Dendritic cell treated with granulocyte-macrophage colony-stimulating factor and Interleukin-4, amounts not matched to agents 40 ng/mL and 50 ng/mL, for 4 days (primary cell): ENCODE measurements around the gene DRAP1.

ENCODE experiments used
- H3K27ac Mint-ChIP-seq: one replicate; pipeline ENCODE4 v1.8.0; 2022; ENCODE audit warnings: mild to moderate bottlenecking, mixed read lengths
- H3K27me3 Mint-ChIP-seq: one replicate; pipeline ENCODE4 v1.8.0; 2022; ENCODE audit warnings: mild to moderate bottlenecking, mixed read lengths
- H3K36me3 Mint-ChIP-seq: one replicate; pipeline ENCODE4 v1.8.0; 2022; ENCODE audit warnings: low read depth, mixed read lengths
- H3K4me1 Mint-ChIP-seq: one replicate; pipeline ENCODE4 v1.8.0; 2022; ENCODE audit warnings: low read depth, mixed read lengths
- H3K4me3 Mint-ChIP-seq: one replicate; pipeline ENCODE4 v1.8.0; 2022; ENCODE audit warnings: mild to moderate bottlenecking, moderate library complexity, mixed read lengths
- H3K9me3 Mint-ChIP-seq: one replicate; pipeline ENCODE4 v1.8.0; 2022; ENCODE audit warnings: mixed read lengths
- intact Hi-C: fragments of 100-400 bp; cut with micrococcal nuclease; formaldehyde crosslinking; loops from one replicate; pipeline ENCODE4 v1.15.0; 2022

Gene DRAP1

DNA sequence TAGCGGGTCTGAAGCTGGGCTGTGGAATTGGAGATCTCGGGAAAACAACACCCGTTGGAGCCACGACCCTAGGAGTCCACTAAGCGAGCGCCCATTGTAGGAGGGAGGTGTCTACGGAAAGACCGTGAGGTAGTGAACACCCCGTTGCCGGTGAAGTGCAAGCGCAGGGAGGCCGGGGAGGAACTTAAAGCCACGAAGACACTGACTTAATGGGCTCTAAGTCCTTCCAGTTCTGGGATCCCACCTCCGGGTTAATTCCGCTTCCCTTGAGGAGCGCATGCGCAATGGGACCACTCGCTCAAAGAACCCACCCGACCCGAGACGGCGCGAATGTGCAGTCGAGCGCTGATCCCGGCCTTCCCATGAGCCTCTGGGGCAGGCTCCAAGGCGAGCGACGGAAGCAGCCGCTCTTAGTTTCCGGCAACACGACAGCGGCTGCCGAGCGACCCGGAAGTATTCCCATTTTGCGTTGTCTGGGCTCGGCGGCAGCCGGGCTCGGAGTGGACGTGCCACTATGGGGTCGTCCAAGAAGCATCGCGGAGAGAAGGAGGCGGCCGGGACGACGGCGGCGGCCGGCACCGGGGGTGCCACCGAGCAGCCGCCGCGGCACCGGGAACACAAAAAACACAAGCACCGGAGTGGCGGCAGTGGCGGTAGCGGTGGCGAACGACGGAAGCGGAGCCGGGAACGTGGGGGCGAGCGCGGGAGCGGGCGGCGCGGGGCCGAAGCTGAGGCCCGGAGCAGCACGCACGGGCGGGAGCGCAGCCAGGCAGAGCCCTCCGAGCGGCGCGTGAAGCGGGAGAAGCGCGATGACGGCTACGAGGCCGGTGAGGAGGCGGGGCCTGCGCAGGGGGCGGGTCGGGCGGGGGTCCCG is 42.3 kb downstream of the DRAP1 start, which contains the start of gene SART1:
Gene SART1, plus strand, starts transcription at position 468 of the 874 bp plus-strand sequence. Its CDS starts 47 bp downstream, at position 515.
- H3K4me1 Mint-ChIP-seq, result peaks cover 43% of the 10 kb centered on the region
- H3K36me3 Mint-ChIP-seq, result peaks cover 55% of the 10 kb centered on the region
- no peaks in the 10 kb centered on the region for H3K27me3 Mint-ChIP-seq
- H3K4me3 Mint-ChIP-seq, result peak within 1 kb of the TSS; percentile 94
- no peaks in the 10 kb centered on the region for H3K9me3 Mint-ChIP-seq
- peak within 1 kb of the TSS; percentile 99 for H3K27ac Mint-ChIP-seq
- intact Hi-C loops, result loop anchor here (1.0 to 2.0 kb wide), 3 partner anchors 41 to 73 kb away; partner anchors contain the start of genes BANF1, C11orf68, DRAP1 and EIF1AD

GRCh38 chr11:65962141-65962564 is 42.9 kb downstream of the DRAP1 start:
- H3K27me3 Mint-ChIP-seq, result no peaks in the 10 kb centered on the region
- intact Hi-C loops, result loop anchor here (2.0 kb wide), 1 partner anchor 73 kb away; the partner anchor contains the start of gene FIBP
- H3K4me3 Mint-ChIP-seq, result peak overlapping the region; percentile 94
- H3K36me3 Mint-ChIP-seq, result peaks cover 62% of the 10 kb centered on the region
- peak overlapping the region; percentile 99 for H3K27ac Mint-ChIP-seq
- H3K4me1 Mint-ChIP-seq, result peaks cover 36% of the 10 kb centered on the region
- no peaks in the 10 kb centered on the region for H3K9me3 Mint-ChIP-seq

DNA sequence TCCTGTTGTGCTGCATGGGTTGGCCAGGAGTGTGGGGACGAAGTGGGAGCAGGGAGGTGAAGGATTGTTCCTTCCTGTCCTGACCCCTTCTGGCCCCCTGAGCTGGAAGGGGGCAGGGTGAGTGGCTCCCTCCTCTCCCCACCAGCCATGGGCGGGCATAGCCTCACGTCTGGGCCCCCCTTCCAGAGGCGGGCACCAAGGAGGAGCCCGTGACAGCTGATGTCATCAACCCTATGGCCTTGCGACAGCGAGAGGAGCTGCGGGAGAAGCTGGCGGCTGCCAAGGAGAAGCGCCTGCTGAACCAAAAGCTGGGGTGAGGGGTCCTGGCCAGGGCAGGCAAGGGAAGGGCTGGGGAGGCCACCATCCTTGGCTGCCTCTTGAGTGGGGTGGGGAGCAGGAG is 45.7 kb downstream of the DRAP1 start:
- intact Hi-C loops, result no loop called here
- no peaks in the 10 kb centered on the region for H3K27me3 Mint-ChIP-seq
- H3K36me3 Mint-ChIP-seq, result peaks cover 89% of the 10 kb centered on the region
- no peak overlapping the region for H3K4me3 Mint-ChIP-seq
- H3K4me1 Mint-ChIP-seq, result peaks cover 54% of the 10 kb centered on the region
- no peak overlapping the region for H3K27ac Mint-ChIP-seq
- H3K9me3 Mint-ChIP-seq, result no peaks in the 10 kb centered on the region

- H3K27ac Mint-ChIP-seq, result peak overlapping the region; percentile 21
- no peaks in the 10 kb centered on the region for H3K9me3 Mint-ChIP-seq
These were observed 46.9 kb downstream of the DRAP1 start for GRCh38 chr11:65965986-65966762.

DNA sequence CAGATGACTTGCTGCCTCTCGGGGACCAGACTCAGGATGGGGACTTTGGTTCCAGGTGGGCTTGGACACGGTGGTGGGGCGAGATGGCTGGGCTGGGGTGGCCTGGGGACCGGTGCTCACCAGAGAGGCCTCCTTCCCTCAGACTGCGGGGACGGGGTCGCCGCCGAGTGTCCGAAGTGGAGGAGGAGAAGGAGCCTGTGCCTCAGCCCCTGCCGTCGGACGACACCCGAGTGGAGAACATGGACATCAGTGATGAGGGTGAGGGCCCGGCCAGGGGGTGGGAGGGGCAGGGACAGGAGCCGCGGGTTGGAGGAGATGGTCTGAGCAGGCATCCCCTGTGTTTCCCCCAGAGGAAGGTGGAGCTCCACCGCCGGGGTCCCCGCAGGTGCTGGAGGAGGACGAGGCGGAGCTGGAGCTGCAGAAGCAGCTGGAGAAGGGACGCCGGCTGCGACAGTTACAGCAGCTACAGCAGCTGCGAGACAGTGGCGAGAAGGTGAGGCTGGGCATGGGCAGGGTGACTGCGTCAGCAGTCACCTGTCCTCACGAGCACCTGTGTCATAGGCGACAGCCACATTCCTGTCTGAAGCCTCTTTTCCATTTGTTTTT is 48.2 kb downstream of the DRAP1 start:
- peaks cover 50% of the 10 kb centered on the region for H3K4me1 Mint-ChIP-seq
- intact Hi-C loops, result no loop called here
- H3K36me3 Mint-ChIP-seq, result peaks cover 95% of the 10 kb centered on the region
- H3K27me3 Mint-ChIP-seq, result no peaks in the 10 kb centered on the region
- H3K27ac Mint-ChIP-seq, result peak overlapping the region; percentile 69
- H3K9me3 Mint-ChIP-seq, result no peaks in the 10 kb centered on the region
- no peak overlapping the region for H3K4me3 Mint-ChIP-seq

More at GRCh38 chr11:65965986-65966762, 46.9 kb downstream of the DRAP1 start:
- peaks cover 57% of the 10 kb centered on the region for H3K4me1 Mint-ChIP-seq
- peaks cover 95% of the 10 kb centered on the region for H3K36me3 Mint-ChIP-seq
- intact Hi-C loops, result no loop called here
- no peaks in the 10 kb centered on the region for H3K27me3 Mint-ChIP-seq
- H3K4me3 Mint-ChIP-seq, result no peak overlapping the region

DNA sequence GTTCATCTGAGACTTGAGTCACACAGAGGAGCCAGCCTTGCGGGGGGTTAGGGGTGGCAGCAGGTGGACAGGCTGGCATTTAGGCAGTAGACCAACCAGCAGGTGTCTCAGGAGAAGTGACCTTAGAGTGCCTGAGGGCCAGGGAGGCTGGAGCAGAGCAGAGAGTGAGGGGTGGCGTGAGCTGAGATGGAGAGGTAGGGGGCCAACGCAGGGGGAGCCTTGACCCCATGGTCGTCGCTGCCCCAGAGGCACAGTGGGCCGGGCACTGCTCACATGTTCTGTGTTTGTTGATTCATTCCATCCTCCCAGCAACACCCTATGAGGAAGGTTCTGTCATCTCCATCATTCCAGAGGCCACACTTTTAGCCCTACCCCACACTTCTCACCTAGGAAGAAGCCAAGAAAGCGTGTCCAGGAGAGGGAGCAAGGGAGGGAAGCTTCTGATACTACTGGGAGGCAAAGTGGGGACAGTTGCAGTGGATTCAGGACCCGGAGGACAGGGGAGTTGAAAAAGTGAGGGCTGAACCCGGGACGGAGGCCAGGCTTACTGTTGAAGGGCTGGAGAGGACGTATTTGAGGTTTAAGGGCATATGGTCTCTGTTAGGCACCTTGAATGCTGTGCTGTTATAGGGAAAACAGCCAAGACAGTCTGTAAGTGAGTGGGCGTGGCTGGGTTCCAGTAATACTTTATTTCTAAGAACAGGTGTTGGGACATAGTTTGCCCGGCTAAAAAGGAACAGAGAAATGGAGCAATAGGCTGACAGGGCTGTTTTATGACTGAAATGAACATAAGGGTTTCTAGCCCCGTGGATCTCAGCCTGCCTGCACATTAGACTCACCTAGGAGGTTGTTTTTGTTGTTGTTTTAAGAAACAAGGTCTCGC is 49.6 kb downstream of the DRAP1 start:
- Mint-ChIP-seq H3K4me3 (no peak overlapping the region), H3K27ac (peak overlapping the region; percentile 69), H3K27me3 (no peaks in the 10 kb centered on the region), H3K9me3 (no peaks in the 10 kb centered on the region), H3K36me3 (peaks cover 95% of the 10 kb centered on the region), H3K4me1 (peaks cover 36% of the 10 kb centered on the region)
- intact Hi-C loops, result no loop called here
